ENCODE data around the gene SNRPD2. TPM values are rescaled to one million over a fixed set of nuclear protein-coding genes. Genes with fewer than 3 reads are reported as not detected.

Gene SNRPD2
- total RNA-seq = 100 to 1,000 TPM; 113 to 201 (median 152) TPM

- TF ChIP-seq EP300 (IDR thresholded peaks at IDR 0.05) (no peak), POLR2A (IDR thresholded peaks at IDR 0.05) (peak; percentile 72 to 84), CTCF (IDR thresholded peaks at IDR 0.05) (peak in 1 of 4 experiments; percentile 19), POLR2AphosphoS5 (IDR thresholded peaks at IDR 0.05) (peak; percentile 96)
- Histone ChIP-seq H3K27me3 (no peaks in the 10 kb centered on the region), H3K36me3 (peaks cover 0 to 44% of the 10 kb centered on the region in 2 donors), H3K4me3 (peak within 1 kb of the TSS; percentile 82 to 86), H3K9me3 (no peaks in the 10 kb centered on the region), H3K27ac (peak within 1 kb of the TSS; percentile 73 to 97 (median 94)), H3K4me1 (peaks cover 0 to 26% (median 10%) of the 10 kb centered on the region in 3 donors)
- 0% methylated on average over 17 to 23 of the region's 36 CpGs for WGBS, 2 donors (ENCODE audit: low coverage in 1 of 2)
- peak; percentile 85 for ATAC-seq
These were observed at the start of gene SNRPD2 for GRCh38 chr19:45691516-45692186. Gene SNRPD2, minus strand, starts transcription at chr19:45691953. Its CDS starts 65 bp downstream, at chr19:45691888.

GRCh38 chr19:45739498-45740439, 48.0 kb upstream of the SNRPD2 start:
- no peaks in the 10 kb centered on the region for H3K36me3 ChIP-seq
- H3K4me3 ChIP-seq = no peak overlapping the region
- ATAC-seq = no peak
- TF ChIP-seq EP300 (IDR thresholded peaks at IDR 0.05) (no peak), POLR2A (IDR thresholded peaks at IDR 0.05) (no peak), POLR2AphosphoS5 (IDR thresholded peaks at IDR 0.05) (no peak), CTCF (IDR thresholded peaks at IDR 0.05) (no peak)
- WGBS, 2 donors (ENCODE audit: low coverage in 1 of 2) = 71 to 84% methylated on average over 2 to 10 of the region's 10 CpGs
- H3K27ac ChIP-seq = no peak overlapping the region
- no peaks in the 10 kb centered on the region for H3K27me3 ChIP-seq
- H3K4me1 ChIP-seq = peaks cover 0 to 17% (median 0%) of the 10 kb centered on the region in 3 donors
- no peaks in the 10 kb centered on the region for H3K9me3 ChIP-seq

GRCh38 chr19:45733160-45733810, 41.5 kb upstream of the SNRPD2 start, which contains the start of gene MEIOSIN:
Gene MEIOSIN, plus strand, starts transcription at chr19:45733439. Its CDS starts 1,938 bp downstream, at chr19:45735377.
- 91 to 100% methylated on average over 1 to 19 of the region's 59 CpGs for WGBS, 2 donors (ENCODE audit: low coverage in 1 of 2)
- no peaks in the 10 kb centered on the region for H3K27me3 ChIP-seq
- TF ChIP-seq POLR2A (IDR thresholded peaks at IDR 0.05) (no peak), CTCF (IDR thresholded peaks at IDR 0.05) (no peak), EP300 (IDR thresholded peaks at IDR 0.05) (no peak), POLR2AphosphoS5 (IDR thresholded peaks at IDR 0.05) (no peak)
- ATAC-seq = no peak
- H3K4me3 ChIP-seq = no peak within 1 kb of the TSS
- H3K9me3 ChIP-seq = no peaks in the 10 kb centered on the region
- no peaks in the 10 kb centered on the region for H3K36me3 ChIP-seq
- peaks cover 0 to 21% (median 15%) of the 10 kb centered on the region in 3 donors for H3K4me1 ChIP-seq
- H3K27ac ChIP-seq = no peak within 1 kb of the TSS

- TF ChIP-seq POLR2A (IDR thresholded peaks at IDR 0.05) (peak; percentile 61 to 66), EP300 (IDR thresholded peaks at IDR 0.05) (no peak), POLR2AphosphoS5 (IDR thresholded peaks at IDR 0.05) (peak; percentile 82)
- 0 to 1% methylated on average over 15 to 29 of the region's 48 CpGs for WGBS, 2 donors (ENCODE audit: low coverage in 1 of 2)
- peak within 1 kb of the TSS; percentile 51 to 87 (median 83) for H3K27ac ChIP-seq
These were observed 38.9 kb upstream of the SNRPD2 start, which contains the start of gene FBXO46 for GRCh38 chr19:45730368-45731288. Gene FBXO46, minus strand, starts transcription at chr19:45730896. Its CDS starts 17,401 bp downstream, at chr19:45713495.

More at GRCh38 chr19:45730368-45731288, 38.9 kb upstream of the SNRPD2 start, which contains the start of gene FBXO46:
- no peaks in the 10 kb centered on the region for H3K27me3 ChIP-seq
- peaks cover 0 to 33% (median 15%) of the 10 kb centered on the region in 3 donors for H3K4me1 ChIP-seq
- no peaks in the 10 kb centered on the region for H3K36me3 ChIP-seq
- peak; percentile 99 for ATAC-seq
- H3K9me3 ChIP-seq = no peaks in the 10 kb centered on the region
- peak within 1 kb of the TSS; percentile 87 to 98 for H3K4me3 ChIP-seq

All from gastroesophageal sphincter (tissue), 4 donors.